ENCODE measurements around the gene ZKSCAN1.
A peak's percentile ranks its signal among the peaks of the same experiment; 100 is the strongest.

The ZKSCAN1 gene

GRCh38 chr7:100035876-100036275 is 20.5 kb downstream of the ZKSCAN1 start:
- no peak for DNase-seq (ENCODE audit: low read depth in 2 of 2)

GRCh38 chr7:100038326-100038725 is 22.9 kb downstream of the ZKSCAN1 start:
- DNase-seq (ENCODE audit: low read depth in 2 of 2), result no peak

- no peak for DNase-seq (ENCODE audit: low read depth in 2 of 2)
Measured at GRCh38 chr7:100040575-100040974, 25.2 kb downstream of the ZKSCAN1 start.

- no peak for DNase-seq (ENCODE audit: low read depth in 2 of 2)
Measured at GRCh38 chr7:100044718-100045117, 29.3 kb downstream of the ZKSCAN1 start.

GRCh38 chr7:100048680-100049079 is 33.3 kb downstream of the ZKSCAN1 start:
- no peak for DNase-seq (ENCODE audit: low read depth in 2 of 2)

GRCh38 chr7:100049441-100050291 is 34.3 kb downstream of the ZKSCAN1 start, which contains the start of gene ZSCAN21:
Gene ZSCAN21, plus strand, starts transcription at chr7:100049774. Its CDS starts 7,233 bp downstream, at chr7:100057007.
- DNase-seq (ENCODE audit: low read depth in 2 of 2), result peak; percentile 44 to 72

GRCh38 chr7:100051611-100052010 is 36.2 kb downstream of the ZKSCAN1 start:
- no peak for DNase-seq (ENCODE audit: low read depth in 2 of 2)

- no peak for DNase-seq (ENCODE audit: low read depth in 2 of 2)
Measured at GRCh38 chr7:100053215-100053614, 37.8 kb downstream of the ZKSCAN1 start.

GRCh38 chr7:100057006-100057405 is 41.6 kb downstream of the ZKSCAN1 start:
- DNase-seq (ENCODE audit: low read depth in 2 of 2), result no peak

- no peak for DNase-seq (ENCODE audit: low read depth in 2 of 2)
Measured at GRCh38 chr7:100059251-100059739, 43.9 kb downstream of the ZKSCAN1 start.

GRCh38 chr7:100061518-100062193 is 46.3 kb downstream of the ZKSCAN1 start:
- DNase-seq (ENCODE audit: low read depth in 2 of 2), result no peak

- DNase-seq (ENCODE audit: low read depth in 2 of 2), result no peak
Measured at GRCh38 chr7:100063376-100063775, 48.0 kb downstream of the ZKSCAN1 start.

- DNase-seq (ENCODE audit: low read depth in 2 of 2), result no peak
Measured at GRCh38 chr7:100064162-100064561, 48.8 kb downstream of the ZKSCAN1 start.

- DNase-seq (ENCODE audit: low read depth in 2 of 2), result no peak
Measured at GRCh38 chr7:100065452-100066186, 50.2 kb downstream of the ZKSCAN1 start.

GRCh38 chr7:100066953-100067352 is 51.6 kb downstream of the ZKSCAN1 start:
- DNase-seq (ENCODE audit: low read depth in 2 of 2), result no peak

- no peak for DNase-seq (ENCODE audit: low read depth in 2 of 2)
Measured at GRCh38 chr7:100069991-100070390, 54.6 kb downstream of the ZKSCAN1 start.

GRCh38 chr7:100071018-100071723 is 55.8 kb downstream of the ZKSCAN1 start:
- DNase-seq (ENCODE audit: low read depth in 2 of 2), result no peak

GRCh38 chr7:100072462-100072861 is 57.1 kb downstream of the ZKSCAN1 start:
- DNase-seq (ENCODE audit: low read depth in 2 of 2), result no peak

- no peak for DNase-seq (ENCODE audit: low read depth in 2 of 2)
Measured at GRCh38 chr7:100074841-100075240, 59.4 kb downstream of the ZKSCAN1 start.

GRCh38 chr7:100075418-100075817 is 60.0 kb downstream of the ZKSCAN1 start:
- DNase-seq (ENCODE audit: low read depth in 2 of 2), result no peak

- no peak for DNase-seq (ENCODE audit: low read depth in 2 of 2)
Measured at GRCh38 chr7:100077205-100077604, 61.8 kb downstream of the ZKSCAN1 start.
